IMR-90 (cell line): ENCODE data around the gene MS4A6A. TPM values are rescaled to one million over a fixed set of nuclear protein-coding genes. Genes with fewer than 3 reads are reported as not detected.

Experiments used
- ATAC-seq: fragments of 200-7000 bp; cut with Tn5 transposase; 2 replicates; pipeline ENCODE4 v1.9.1; 2020; ENCODE audit warnings: low read depth, mild to moderate bottlenecking, moderate library complexity
- BruUV-seq: library from RNA; stranded (reverse); fragments of 400-500 nt; replicated peaks from 2 replicates; lab custom pipeline; 2021; lab: Mats Ljungman, UMichigan
- CTCF ChIA-PET: fragments of 300-600 bp; formaldehyde crosslinking; extraction: SDS; loops from one replicate; lab custom pipeline; 2021; ENCODE audit warnings: antibody characterized with exemption; lab: Yijun Ruan, JAX
- POLR2A ChIA-PET: fragments of 300-600 bp; sonication (Branson Sonifier 250); formaldehyde crosslinking; loops from one replicate; lab custom pipeline; 2022; ENCODE audit warnings: antibody characterized with exemption; ENCODE audit not compliant: unreplicated experiment; lab: Charles Lee
- DNase-seq: peaks from one replicate; pipeline ENCODE4 v3.0.0; 2013
- H2AFZ ChIP-seq: replicated peaks from 2 replicates; pipeline ENCODE3; 2013; ENCODE audit warnings: low read length, mild to moderate bottlenecking; ENCODE audit not compliant: poor library complexity
- H2AK5ac ChIP-seq: 2 replicates; pipeline ENCODE4 v1.6.1; 2013; ENCODE audit warnings: low read depth, low read length, inconsistent platforms
- H2AK9ac ChIP-seq: replicated peaks from 2 replicates; pipeline ENCODE3; 2013; ENCODE audit warnings: mild to moderate bottlenecking, low read depth, low read length, moderate library complexity; ENCODE audit not compliant: poor library complexity
- H2BK120ac ChIP-seq: 2 replicates; pipeline ENCODE4 v1.6.1; 2013; ENCODE audit warnings: low read depth, low read length, inconsistent platforms
- H2BK15ac ChIP-seq: 3 replicates; pipeline ENCODE4 v1.6.1; 2013; ENCODE audit warnings: low read depth, low read length, inconsistent platforms
- H2BK20ac ChIP-seq: 2 replicates; pipeline ENCODE4 v1.6.1; 2013; ENCODE audit warnings: low read depth, mild to moderate bottlenecking, inconsistent platforms, low read length, moderate library complexity
- H2BK5ac ChIP-seq: 2 replicates; pipeline ENCODE4 v1.6.1; 2013; ENCODE audit warnings: mild to moderate bottlenecking, low read depth, low read length, inconsistent platforms; ENCODE audit not compliant: poor library complexity, severe bottlenecking
- H3K14ac ChIP-seq: replicated peaks from 2 replicates; pipeline ENCODE4 v1.6.1; 2013; ENCODE audit warnings: low read depth, low read length, inconsistent platforms
- H3K18ac ChIP-seq: 2 replicates; pipeline ENCODE4 v1.6.1; 2013; ENCODE audit warnings: low read depth, low read length, control low read depth
- H3K23ac ChIP-seq: 2 replicates; pipeline ENCODE4 v1.6.1; 2013; ENCODE audit warnings: low read depth, low read length, inconsistent platforms
- H3K27ac ChIP-seq: 2 replicates; pipeline ENCODE4 v1.5.1; 2013; ENCODE audit warnings: mild to moderate bottlenecking, control low read depth, low read length; ENCODE audit not compliant: insufficient read depth
- H3K27me3 ChIP-seq: 2 replicates; pipeline ENCODE4 v1.6.1; 2013; ENCODE audit warnings: low read length; ENCODE audit not compliant: control insufficient read depth, insufficient read depth
- H3K36me3 ChIP-seq: 2 replicates; pipeline ENCODE4 v1.6.1; 2013; ENCODE audit warnings: low read length, mixed read lengths; ENCODE audit not compliant: control insufficient read depth, insufficient read depth
- H3K4ac ChIP-seq: 2 replicates; pipeline ENCODE4 v1.6.1; 2013; ENCODE audit warnings: low read depth, low read length, inconsistent platforms
- H3K4me1 ChIP-seq: 2 replicates; pipeline ENCODE4 v1.6.1; 2013; ENCODE audit warnings: low read length, mixed read lengths; ENCODE audit not compliant: control insufficient read depth, insufficient read depth
- H3K4me2 ChIP-seq: 2 replicates; pipeline ENCODE4 v1.6.1; 2013; ENCODE audit warnings: low read depth, mild to moderate bottlenecking, control low read depth, low read length, moderate library complexity
- H3K4me3 ChIP-seq: 2 replicates; pipeline ENCODE4 v1.5.1; 2013; ENCODE audit warnings: low read depth, mild to moderate bottlenecking, control low read depth, low read length, moderate library complexity; ENCODE audit not compliant: insufficient read depth
- H3K56ac ChIP-seq: 2 replicates; pipeline ENCODE4 v1.6.1; 2013; ENCODE audit warnings: low read length, inconsistent platforms; ENCODE audit not compliant: insufficient read depth; ENCODE audit errors: extremely low read depth
- H3K79me1 ChIP-seq, 2 experiments: 2 replicates each; pipeline ENCODE4 v1.6.1; 2013; ENCODE audit warnings: low read length in 2 of 2, inconsistent platforms in 1 of 2, low read depth in 1 of 2
- H3K9ac ChIP-seq: 2 replicates; pipeline ENCODE4 v1.6.1; 2013; ENCODE audit warnings: low read depth, low read length, control low read depth
- H3K9me1 ChIP-seq: 2 replicates; pipeline ENCODE4 v1.6.1; 2013; ENCODE audit warnings: low read length, inconsistent platforms; ENCODE audit not compliant: insufficient read depth
- H3K9me3 ChIP-seq: 2 replicates; pipeline ENCODE4 v1.6.1; 2013; ENCODE audit warnings: low read length; ENCODE audit not compliant: control insufficient read depth, insufficient read depth
- H4K20me1 ChIP-seq: 2 replicates; pipeline ENCODE4 v1.6.1; 2013; ENCODE audit warnings: low read length, inconsistent platforms; ENCODE audit not compliant: insufficient read depth
- H4K5ac ChIP-seq: 2 replicates; pipeline ENCODE4 v1.6.1; 2013; ENCODE audit warnings: mild to moderate bottlenecking, low read depth, low read length, control low read depth
- H4K8ac ChIP-seq, 2 experiments: 2 replicates each; pipeline ENCODE4 v1.6.1; 2013; ENCODE audit warnings: low read depth in 2 of 2, low read length in 2 of 2, control low read depth in 1 of 2, inconsistent platforms in 1 of 2
- H4K91ac ChIP-seq: 2 replicates; pipeline ENCODE4 v1.6.1; 2013; ENCODE audit warnings: low read depth, low read length, inconsistent platforms; ENCODE audit not compliant: insufficient read depth
- BHLHE40 ChIP-seq: fragments of 150-350 bp; IDR thresholded peaks from 2 replicates; pipeline ENCODE4 v1.6.1; 2016; ENCODE audit warnings: mild to moderate bottlenecking, low read depth, low read length
- CEBPB ChIP-seq: IDR thresholded peaks from 2 replicates; pipeline ENCODE4 v1.6.1; 2012; ENCODE audit warnings: low read depth, low read length, improper control_type of control experiment
- CHD1 ChIP-seq: IDR thresholded peaks from 2 replicates; pipeline ENCODE4 v1.6.1; 2012; ENCODE audit warnings: low read depth, low read length, improper control_type of control experiment
- FOS ChIP-seq: fragments of 150-350 bp; IDR thresholded peaks from 2 replicates; pipeline ENCODE4 v1.6.1; 2016; ENCODE audit warnings: low read depth, low read length
- MAFK ChIP-seq: IDR thresholded peaks from 2 replicates; pipeline ENCODE4 v1.6.1; 2012; ENCODE audit warnings: low read depth, low read length, improper control_type of control experiment
- MAZ ChIP-seq: IDR thresholded peaks from 2 replicates; pipeline ENCODE4 v1.6.1; 2012; ENCODE audit warnings: low read depth, mild to moderate bottlenecking, low read length, improper control_type of control experiment, moderate library complexity, borderline replicate concordance
- MXI1 ChIP-seq: IDR thresholded peaks from 2 replicates; pipeline ENCODE4 v1.6.1; 2012; ENCODE audit warnings: low read depth, mild to moderate bottlenecking, low read length, moderate library complexity, borderline replicate concordance
- NFE2L2 ChIP-seq: fragments of 150-350 bp; IDR thresholded peaks from 2 replicates; pipeline ENCODE4 v1.6.1; 2016; ENCODE audit warnings: low read depth, mild to moderate bottlenecking, low read length
- POLR2A ChIP-seq: IDR thresholded peaks from 2 replicates; pipeline ENCODE4 v1.6.1; 2012; ENCODE audit warnings: mild to moderate bottlenecking, low read depth, low read length
- RAD21 ChIP-seq: IDR thresholded peaks from 2 replicates; pipeline ENCODE4 v1.6.1; 2012; ENCODE audit warnings: low read length, improper control_type of control experiment
- SMC3 ChIP-seq: fragments of 150-350 bp; IDR thresholded peaks from 2 replicates; pipeline ENCODE4 v1.6.1; 2016; ENCODE audit warnings: low read depth, mild to moderate bottlenecking, antibody characterized with exemption, low read length, moderate library complexity
- WGBS, 2 experiments: methylation state at CpG; one replicate each; pipeline versions ENCODE4 v1.1.5 to v1.1.7; 2013; ENCODE audit warnings: missing lambda C conversion rate in 2 of 2; ENCODE audit not compliant: insufficient read length in 1 of 2; ENCODE audit errors: extremely low coverage in 2 of 2; 5-methylcytosine and 5-hydroxymethylcytosine counted together
- dilution Hi-C: fragments of 300-500 bp; cut with HindIII; formaldehyde crosslinking; loops from one replicate; pipeline ENCODE4 v1.14.3; 2018; ENCODE audit warnings: low sequenced_read_pairs; ENCODE audit not compliant: unreplicated experiment
- in situ Hi-C: fragments of 300-500 bp; cut with MboI; formaldehyde crosslinking; loops from 3 replicates; pipeline ENCODE4 v1.14.3; 2019; ENCODE audit warnings: low sequenced_read_pairs, inconsistent platforms, mixed read lengths
- intact Hi-C: fragments of 100-400 bp; cut with micrococcal nuclease; formaldehyde crosslinking; loops from 2 replicates; pipeline ENCODE4 v1.10.0; 2022
- polyA plus RNA-seq, 3 experiments: library from polyadenylated mRNA; depleted of rRNA; stranded (reverse); fragments of >200 nt; gene quantifications; 2 replicates each; pipeline ENCODE4 v1.2.3, GENCODE V29; 2012; ENCODE audit warnings: low replicate concordance in 1 of 3
- total RNA-seq: library from RNA; depleted of rRNA; stranded (reverse); fragments of >200 nt; gene quantifications from 2 replicates; pipeline ENCODE4 v1.2.3, GENCODE V29; 2012
- TF ChIP-seq, protein P1 (sequence below): fragments of 150-350 bp; IDR thresholded peaks from 2 replicates; pipeline ENCODE4 v1.6.1; 2017; ENCODE audit warnings: mild to moderate bottlenecking, antibody characterized with exemption, low read length, low read depth
- TF ChIP-seq, protein P2 (sequence below): fragments of 150-350 bp; IDR thresholded peaks from 2 replicates; pipeline ENCODE4 v1.6.1; 2016; ENCODE audit warnings: low read depth, mild to moderate bottlenecking, low read length, moderate library complexity, borderline replicate concordance

The MS4A6A gene
- total and polyA plus RNA-seq, 2 of the 4 experiments (the other 2 are of a cell fraction): not detected

DNA sequence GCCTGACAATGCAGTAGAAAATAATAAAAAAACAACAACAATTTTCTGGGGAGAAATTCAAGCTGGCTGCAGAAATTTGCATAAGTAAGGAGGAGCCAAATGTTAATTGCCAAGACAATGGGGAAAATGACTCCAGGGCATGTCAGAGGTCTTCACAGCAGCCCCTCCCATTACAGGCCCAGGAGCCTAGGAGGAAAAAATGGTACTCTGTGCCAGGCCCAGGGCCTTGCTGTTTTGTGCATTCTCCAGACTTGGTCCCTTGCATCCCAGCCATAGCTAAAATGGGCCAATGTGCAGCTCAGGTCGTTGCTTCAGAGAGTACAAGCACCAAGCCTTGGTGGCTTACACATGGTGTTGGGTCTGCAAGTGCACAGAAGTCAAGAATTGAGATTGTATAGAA is 49.0 kb downstream of the MS4A6A start:
- Histone ChIP-seq H3K23ac (no peak overlapping the region), H3K9me1 (no peaks in the 10 kb centered on the region), H4K20me1 (no peaks in the 10 kb centered on the region), H3K14ac (no peak overlapping the region), H2BK5ac (no peak overlapping the region), H4K91ac (no peak overlapping the region), H3K27ac (no peak overlapping the region), H3K18ac (no peak overlapping the region), H2BK15ac (no peak overlapping the region), H2BK120ac (no peak overlapping the region), H3K4me2 (no peak overlapping the region), H3K4me3 (no peak overlapping the region), H3K4me1 (no peaks in the 10 kb centered on the region), H4K8ac (no peak overlapping the region), H4K5ac (no peak overlapping the region), H3K9ac (no peak overlapping the region), H2AK9ac (no peak overlapping the region), H2AK5ac (no peak overlapping the region), H2BK20ac (no peak overlapping the region), H3K56ac (no peak overlapping the region), H3K36me3 (no peaks in the 10 kb centered on the region), H2AFZ (no peak overlapping the region), H3K9me3 (peaks cover 7% of the 10 kb centered on the region; the same call in 1 of the 2 replicates), H3K79me1 (no peaks in the 10 kb centered on the region), H3K27me3 (no peaks in the 10 kb centered on the region), H3K4ac (no peak overlapping the region)
- CTCF ChIA-PET: no interaction called here
- no CpG with 5 or more reads among the region's 1 CpG for WGBS, 2 experiments
- TF ChIP-seq RAD21 (no peak), CHD1 (no peak), SMC3 (no peak), NFE2L2 (no peak), MAZ (no peak), POLR2A (no peak), MXI1 (no peak), BHLHE40 (no peak), FOS (no peak), CEBPB (no peak), MAFK (no peak)
- TF ChIP-seq, protein P1, sequence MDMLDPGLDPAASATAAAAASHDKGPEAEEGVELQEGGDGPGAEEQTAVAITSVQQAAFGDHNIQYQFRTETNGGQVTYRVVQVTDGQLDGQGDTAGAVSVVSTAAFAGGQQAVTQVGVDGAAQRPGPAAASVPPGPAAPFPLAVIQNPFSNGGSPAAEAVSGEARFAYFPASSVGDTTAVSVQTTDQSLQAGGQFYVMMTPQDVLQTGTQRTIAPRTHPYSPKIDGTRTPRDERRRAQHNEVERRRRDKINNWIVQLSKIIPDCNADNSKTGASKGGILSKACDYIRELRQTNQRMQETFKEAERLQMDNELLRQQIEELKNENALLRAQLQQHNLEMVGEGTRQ: no peak
- TF ChIP-seq, protein P2, sequence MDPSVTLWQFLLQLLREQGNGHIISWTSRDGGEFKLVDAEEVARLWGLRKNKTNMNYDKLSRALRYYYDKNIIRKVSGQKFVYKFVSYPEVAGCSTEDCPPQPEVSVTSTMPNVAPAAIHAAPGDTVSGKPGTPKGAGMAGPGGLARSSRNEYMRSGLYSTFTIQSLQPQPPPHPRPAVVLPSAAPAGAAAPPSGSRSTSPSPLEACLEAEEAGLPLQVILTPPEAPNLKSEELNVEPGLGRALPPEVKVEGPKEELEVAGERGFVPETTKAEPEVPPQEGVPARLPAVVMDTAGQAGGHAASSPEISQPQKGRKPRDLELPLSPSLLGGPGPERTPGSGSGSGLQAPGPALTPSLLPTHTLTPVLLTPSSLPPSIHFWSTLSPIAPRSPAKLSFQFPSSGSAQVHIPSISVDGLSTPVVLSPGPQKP: no peak
- BruUV-seq: no TSS peak
- dilution Hi-C loops (no loop called here), intact Hi-C loops (no loop called here), in situ Hi-C loops (no loop called here)
- ATAC-seq (no peak), DNase-seq (no peak)
- POLR2A ChIA-PET: no interaction called here
